Retinal pigment epithelial cell (primary cell): ENCODE measurements around the gene PCNP.
"Not testable (repeated sequence)": the region's sequence is repeated elsewhere in the genome, so short reads cannot be mapped to it uniquely, and the experiment has no call there.

Experiments
- DNase-seq: peaks from one replicate; pipeline ENCODE4 v3.0.0-alpha.2; 2010; ENCODE audit warnings: low read depth
- H3K4me3 ChIP-seq: 2 replicates; pipeline ENCODE4 v1.5.1; 2011; ENCODE audit warnings: mild to moderate bottlenecking, low read length, control low read depth, moderate library complexity
- TF ChIP-seq, protein P1 (sequence below): conservative IDR thresholded peaks from 2 replicates; pipeline ENCODE4 v1.5.1; 2011; ENCODE audit warnings: low read depth, low read length, control low read depth, inconsistent platforms

PCNP gene

DNA sequence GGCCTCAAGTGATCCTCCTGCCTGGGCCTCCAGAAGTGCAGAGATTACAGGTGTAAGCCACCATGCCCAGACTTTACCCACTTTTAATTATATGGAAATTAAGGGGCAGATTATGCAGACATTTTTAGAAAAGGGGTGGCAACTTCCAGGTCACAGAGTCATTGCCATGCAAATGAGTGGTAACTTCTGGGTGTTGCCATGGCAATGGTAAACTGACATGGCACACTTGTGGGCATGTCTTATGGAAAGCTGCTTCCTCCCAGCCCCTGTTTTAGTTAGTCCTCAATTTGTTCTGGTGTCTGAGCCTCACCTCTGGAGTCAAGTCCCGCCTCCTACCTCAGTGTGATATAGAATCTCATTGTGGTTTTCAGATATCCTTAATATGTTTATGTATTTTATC lies 49.7 kb downstream of the PCNP start:
- DNase-seq = no peak
- TF ChIP-seq, protein P1, sequence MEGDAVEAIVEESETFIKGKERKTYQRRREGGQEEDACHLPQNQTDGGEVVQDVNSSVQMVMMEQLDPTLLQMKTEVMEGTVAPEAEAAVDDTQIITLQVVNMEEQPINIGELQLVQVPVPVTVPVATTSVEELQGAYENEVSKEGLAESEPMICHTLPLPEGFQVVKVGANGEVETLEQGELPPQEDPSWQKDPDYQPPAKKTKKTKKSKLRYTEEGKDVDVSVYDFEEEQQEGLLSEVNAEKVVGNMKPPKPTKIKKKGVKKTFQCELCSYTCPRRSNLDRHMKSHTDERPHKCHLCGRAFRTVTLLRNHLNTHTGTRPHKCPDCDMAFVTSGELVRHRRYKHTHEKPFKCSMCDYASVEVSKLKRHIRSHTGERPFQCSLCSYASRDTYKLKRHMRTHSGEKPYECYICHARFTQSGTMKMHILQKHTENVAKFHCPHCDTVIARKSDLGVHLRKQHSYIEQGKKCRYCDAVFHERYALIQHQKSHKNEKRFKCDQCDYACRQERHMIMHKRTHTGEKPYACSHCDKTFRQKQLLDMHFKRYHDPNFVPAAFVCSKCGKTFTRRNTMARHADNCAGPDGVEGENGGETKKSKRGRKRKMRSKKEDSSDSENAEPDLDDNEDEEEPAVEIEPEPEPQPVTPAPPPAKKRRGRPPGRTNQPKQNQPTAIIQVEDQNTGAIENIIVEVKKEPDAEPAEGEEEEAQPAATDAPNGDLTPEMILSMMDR = no peak
- no peak overlapping the region for H3K4me3 ChIP-seq

DNA sequence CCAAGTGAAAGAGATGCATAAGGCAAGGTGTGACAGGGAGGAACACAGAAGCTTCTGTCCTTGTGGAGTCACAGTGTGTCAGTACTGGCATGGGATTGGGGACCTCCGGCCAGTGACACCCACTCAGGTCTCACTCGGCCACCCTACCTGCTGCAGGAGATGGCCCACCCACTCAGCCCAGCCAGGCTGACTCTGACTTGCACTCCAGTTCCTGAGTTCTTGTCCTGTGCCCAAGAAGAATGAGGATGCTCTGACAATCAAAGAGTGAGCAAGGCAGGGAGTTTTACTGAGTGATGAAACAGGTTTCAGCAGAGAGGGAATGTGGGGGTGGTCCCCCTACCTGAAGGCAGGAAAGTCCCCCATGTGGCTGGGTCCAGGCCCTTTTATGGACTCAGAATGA lies 50.9 kb downstream of the PCNP start:
- TF ChIP-seq, protein P1 = no peak
- no peak for DNase-seq
- no peak overlapping the region for H3K4me3 ChIP-seq

GRCh38 chr3:101625879-101626278 lies 51.9 kb downstream of the PCNP start:
- DNase-seq = no peak
- no peak overlapping the region for H3K4me3 ChIP-seq
- TF ChIP-seq, protein P1 = no peak

DNA sequence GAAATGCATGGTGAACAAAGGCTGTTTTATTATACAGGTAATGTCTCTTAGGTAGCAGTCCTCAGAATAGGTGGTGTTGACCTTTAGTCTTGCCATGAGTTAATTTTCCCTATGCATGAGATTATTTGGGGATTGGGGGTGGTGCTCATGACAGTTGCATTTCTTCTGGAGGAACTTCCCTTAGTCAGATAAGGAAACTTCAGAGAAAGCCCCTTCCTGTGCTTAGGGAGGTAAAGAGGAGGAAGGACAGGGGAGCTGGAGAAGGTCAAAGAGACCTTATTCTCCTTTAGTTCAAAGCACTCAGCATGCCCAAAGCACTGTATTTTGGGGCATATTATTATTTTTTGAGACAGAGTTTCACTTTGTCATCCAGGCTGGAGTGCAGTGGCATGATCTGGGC lies 55.2 kb downstream of the PCNP start:
- no peak for DNase-seq
- no peak overlapping the region for H3K4me3 ChIP-seq
- TF ChIP-seq, protein P1 = no peak

DNA sequence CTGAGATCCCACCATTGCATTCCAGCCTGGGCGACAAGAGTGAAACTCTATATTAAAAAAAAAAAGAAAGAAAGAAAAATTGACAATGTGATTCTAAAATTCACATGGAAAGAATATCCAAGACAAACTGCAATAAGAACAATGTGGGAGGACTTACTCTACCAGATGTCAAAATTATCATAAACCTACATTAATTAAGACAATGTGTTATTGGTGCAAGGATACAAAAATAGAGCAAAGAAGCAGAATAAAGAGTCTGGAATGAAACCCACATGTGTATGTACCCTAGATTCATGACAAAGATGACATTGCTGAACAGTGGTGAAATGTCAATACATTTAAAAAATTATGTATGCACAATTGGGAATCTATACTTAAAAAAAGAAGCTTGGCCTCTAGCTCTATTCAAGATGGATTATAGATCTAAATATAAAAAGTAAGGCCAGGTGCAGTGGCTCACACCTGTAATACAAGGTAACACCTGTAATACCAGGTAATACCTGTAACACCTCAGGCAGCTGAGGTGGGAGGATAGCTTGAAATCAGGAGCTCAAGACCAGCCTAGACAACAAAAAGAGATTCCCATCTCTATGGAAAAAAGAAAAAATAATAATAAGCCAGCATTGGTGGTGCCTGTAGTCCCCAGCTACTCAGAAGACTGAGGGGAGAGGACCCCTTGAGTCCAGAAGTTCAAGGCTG lies 57.3 kb downstream of the PCNP start:
- H3K4me3 ChIP-seq = no peak overlapping the region
- TF ChIP-seq, protein P1 = no peak
- DNase-seq = no peak

- H3K4me3 ChIP-seq, DNase-seq: not testable (repeated sequence)
These were observed 58.0 kb downstream of the PCNP start for GRCh38 chr3:101631959-101632358.

DNA sequence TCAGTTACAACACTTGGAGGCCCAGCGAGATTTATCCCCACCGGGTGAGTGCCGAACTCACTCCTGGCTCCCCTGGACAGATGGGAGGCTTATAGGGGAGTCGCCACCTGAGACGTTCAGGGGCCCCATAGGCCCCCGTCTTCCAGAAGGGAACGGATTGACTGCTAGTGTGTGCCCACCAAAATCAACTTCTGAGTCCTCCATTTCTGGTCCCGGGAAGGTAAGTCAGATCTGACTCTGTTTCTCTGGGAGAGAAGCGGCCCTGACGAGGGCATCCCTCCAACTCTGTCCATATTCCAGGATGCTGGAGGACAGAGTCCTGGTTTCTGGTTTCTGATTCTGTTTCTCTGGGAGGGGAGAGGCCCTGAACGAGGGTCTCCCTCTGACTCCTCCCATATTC lies 58.6 kb downstream of the PCNP start:
- no peak for DNase-seq
- TF ChIP-seq, protein P1 = no peak
- no peak overlapping the region for H3K4me3 ChIP-seq

- DNase-seq = no peak
- TF ChIP-seq, protein P1 = no peak
- H3K4me3 ChIP-seq = no peak overlapping the region
These were observed 59.2 kb downstream of the PCNP start for GRCh38 chr3:101633186-101633585.
